SIG-M5 treated with dmso at 0.1 percent for 504 hours (cell line): ENCODE data around the gene CCNDBP1.
A peak's percentile ranks its signal among the peaks of the same experiment; 100 is the strongest.
"Not testable (repeated sequence)": the region's sequence is repeated elsewhere in the genome, so short reads cannot be mapped to it uniquely, and the experiment has no call there.

ENCODE experiments used
- DNase-seq: peaks from one replicate; lab custom pipeline; 2025; ENCODE audit not compliant: unreplicated experiment; lab: John Stamatoyannopoulos, UW

CCNDBP1 gene

GRCh38 chr15:43214592-43215295, 29.5 kb downstream of the CCNDBP1 start:
- no peak for DNase-seq

GRCh38 chr15:43215961-43216360, 30.8 kb downstream of the CCNDBP1 start:
- no peak for DNase-seq

- no peak for DNase-seq
These were observed 33.9 kb downstream of the CCNDBP1 start for GRCh38 chr15:43218908-43219706.

GRCh38 chr15:43219929-43220928, 35.0 kb downstream of the CCNDBP1 start:
- no peak for DNase-seq

GRCh38 chr15:43220991-43221403, 35.8 kb downstream of the CCNDBP1 start, which contains the start of gene EPB42:
Gene EPB42 (minus strand): TSS chr15:43221018. CDS start chr15:43220825, 193 bp downstream.
- no peak for DNase-seq

GRCh38 chr15:43221422-43221821, 36.2 kb downstream of the CCNDBP1 start:
- no peak for DNase-seq

GRCh38 chr15:43225201-43225949, 40.2 kb downstream of the CCNDBP1 start:
- DNase-seq: peak; percentile 71

- not testable (repeated sequence) for DNase-seq
These were observed 40.7 kb downstream of the CCNDBP1 start for GRCh38 chr15:43225950-43226255.

- no peak for DNase-seq
These were observed 41.5 kb downstream of the CCNDBP1 start for GRCh38 chr15:43226436-43227305.

GRCh38 chr15:43229977-43230376, 44.8 kb downstream of the CCNDBP1 start:
- DNase-seq: no peak

GRCh38 chr15:43230640-43231115, 45.5 kb downstream of the CCNDBP1 start:
- DNase-seq: no peak

GRCh38 chr15:43232289-43232874, 47.2 kb downstream of the CCNDBP1 start:
- no peak for DNase-seq

GRCh38 chr15:43235536-43235935, 50.3 kb downstream of the CCNDBP1 start:
- DNase-seq: no peak

GRCh38 chr15:43237842-43238470, 52.8 kb downstream of the CCNDBP1 start:
- no peak for DNase-seq

GRCh38 chr15:43238671-43239131, 53.5 kb downstream of the CCNDBP1 start:
- peak; percentile 36 for DNase-seq

GRCh38 chr15:43239732-43240491, 54.7 kb downstream of the CCNDBP1 start:
- peak; percentile 81 for DNase-seq

- DNase-seq: no peak
These were observed 55.9 kb downstream of the CCNDBP1 start for GRCh38 chr15:43241100-43241499.

- DNase-seq: no peak
These were observed 57.4 kb downstream of the CCNDBP1 start for GRCh38 chr15:43242616-43243015.
